Endothelial cell of umbilical vein (primary cell): ENCODE measurements around the gene TBC1D17. TPM values are rescaled to one million over a fixed set of nuclear protein-coding genes. Genes with fewer than 3 reads are reported as not detected.

Experiments
- BruUV-seq: library from RNA; stranded (reverse); fragments of 400-500 nt; replicated peaks from 2 replicates; lab custom pipeline; 2021; lab: Mats Ljungman, UMichigan
- CTCF ChIA-PET: fragments of 300-600, 350-600 bp; sonication (Branson Sonifier 250); formaldehyde crosslinking; loops from one replicate; lab custom pipeline; 2021; ENCODE audit warnings: antibody characterized with exemption, inconsistent platforms; lab: Charles Lee
- POLR2A ChIA-PET: fragments of 300-600, 350-600 bp; sonication (Branson Sonifier 250); formaldehyde crosslinking; loops from one replicate; lab custom pipeline; 2021; ENCODE audit warnings: antibody characterized with exemption, inconsistent platforms; lab: Charles Lee
- DNase-seq: peaks from one replicate; pipeline ENCODE4 v3.0.0-alpha.2; 2011; ENCODE audit warnings: low read depth, low spot score
- FAIRE-seq: peaks from 2 replicates; lab custom pipeline; 2011; peaks lifted over from hg19 to GRCh38; lab: Jason Lieb, UNC
- H2AFZ ChIP-seq: 2 replicates; pipeline ENCODE4 v1.6.0; 2012; ENCODE audit warnings: low read depth, low read length, control low read depth, inconsistent platforms
- H3K27ac ChIP-seq: 2 replicates; pipeline ENCODE4 v1.5.1; 2011; ENCODE audit warnings: low read depth, mild to moderate bottlenecking, control low read depth, low read length, moderate library complexity; ENCODE audit not compliant: insufficient read depth
- H3K27me3 ChIP-seq, 2 experiments: 2 replicates each; pipeline versions ENCODE4 v1.6.0 to v1.6.1; 2011; ENCODE audit warnings: low read length in 2 of 2, mixed read lengths in 1 of 2; ENCODE audit not compliant: control insufficient read depth in 2 of 2, insufficient read depth in 2 of 2
- H3K36me3 ChIP-seq, 2 experiments: 2 replicates in 1 of 2; 3 replicates in 1 of 2; pipeline ENCODE4 v1.5.1; 2011; ENCODE audit warnings: low read length in 2 of 2, mild to moderate bottlenecking in 1 of 2, moderate library complexity in 1 of 2; ENCODE audit not compliant: control insufficient read depth in 2 of 2, insufficient read depth in 2 of 2; ENCODE audit errors: extremely low read depth in 1 of 2
- H3K4me1 ChIP-seq: 3 replicates; pipeline ENCODE4 v1.5.1; 2011; ENCODE audit warnings: mild to moderate bottlenecking, low read length; ENCODE audit not compliant: control insufficient read depth, insufficient read depth; ENCODE audit errors: extremely low read depth
- H3K4me2 ChIP-seq: 2 replicates; pipeline ENCODE4 v1.6.1; 2011; ENCODE audit warnings: low read length, control low read depth, mixed read lengths; ENCODE audit not compliant: insufficient read depth
- H3K4me3 ChIP-seq, 3 experiments: fragments of 200-600 bp in 1 of 3; sonication (generic), shearing (Covaris generic) in 1 of 3; replicated peaks in 1 of 3; 2 replicates each; pipeline ENCODE4 v1.5.1; 2011 to 2016; ENCODE audit warnings: control low read depth in 3 of 3, low read length in 3 of 3, mild to moderate bottlenecking in 2 of 3, inconsistent platforms in 1 of 3, low read depth in 1 of 3, moderate library complexity in 1 of 3; ENCODE audit not compliant: insufficient read depth in 1 of 3
- H3K79me2 ChIP-seq: 2 replicates; pipeline ENCODE4 v1.6.0; 2012; ENCODE audit warnings: low read length, inconsistent platforms; ENCODE audit not compliant: control insufficient read depth, insufficient read depth
- H3K9ac ChIP-seq: replicated peaks from 2 replicates; pipeline ENCODE3; 2011; ENCODE audit warnings: low read length, control low read depth; ENCODE audit not compliant: insufficient read depth; ENCODE audit errors: extremely low read depth
- H3K9me1 ChIP-seq: replicated peaks from 3 replicates; pipeline ENCODE4 v1.6.0; 2011; ENCODE audit warnings: mild to moderate bottlenecking, low read length; ENCODE audit not compliant: control insufficient read depth, insufficient read depth; ENCODE audit errors: extremely low read depth
- H3K9me3 ChIP-seq: replicated peaks from 2 replicates; pipeline ENCODE4 v1.5.1; 2012; ENCODE audit warnings: low read length, inconsistent platforms; ENCODE audit not compliant: control insufficient read depth, insufficient read depth
- H4K20me1 ChIP-seq: replicated peaks from 2 replicates; pipeline ENCODE3; 2011; ENCODE audit warnings: mild to moderate bottlenecking, low read length; ENCODE audit not compliant: control insufficient read depth, insufficient read depth; ENCODE audit errors: extremely low read depth
- CTCF ChIP-seq, 2 donors: IDR thresholded peaks; 1 replicate in 1 of 2; 2 replicates in 1 of 2; pipeline ENCODE4 v1.5.1; 2011; ENCODE audit warnings: low read length in 2 of 2, mild to moderate bottlenecking in 2 of 2, moderate library complexity in 2 of 2, control low read depth in 1 of 2, inconsistent platforms in 1 of 2, low read depth in 1 of 2; ENCODE audit not compliant: insufficient read depth in 1 of 2; ENCODE audit errors: extremely low read depth in 1 of 2
- EZH2 ChIP-seq: IDR thresholded peaks from 2 replicates; pipeline ENCODE4 v1.6.1; 2012; ENCODE audit warnings: borderline replicate concordance, low read depth, mild to moderate bottlenecking, moderate library complexity, low read length, inconsistent platforms; ENCODE audit not compliant: severe bottlenecking
- FOS ChIP-seq: IDR thresholded peaks from 2 replicates; pipeline ENCODE4 v1.6.1; 2011; ENCODE audit warnings: mild to moderate bottlenecking, low read length, moderate library complexity, borderline replicate concordance; ENCODE audit not compliant: insufficient read depth
- GATA2 ChIP-seq: IDR thresholded peaks from 2 replicates; pipeline ENCODE4 v1.7.0; 2011; ENCODE audit warnings: low read depth, mild to moderate bottlenecking, moderate library complexity, mixed read lengths, low read length; ENCODE audit not compliant: insufficient read length, insufficient read depth
- JUN ChIP-seq: IDR thresholded peaks from 2 replicates; pipeline ENCODE4 v1.6.1; 2011; ENCODE audit warnings: borderline replicate concordance, low read depth; ENCODE audit not compliant: insufficient read length, insufficient read depth
- MAX ChIP-seq: IDR thresholded peaks from 2 replicates; pipeline ENCODE4 v1.6.1; 2011; ENCODE audit not compliant: insufficient read depth, insufficient read length
- MYC ChIP-seq: IDR thresholded peaks from one replicate; pipeline ENCODE4 v1.6.1; 2011; ENCODE audit warnings: mild to moderate bottlenecking, low read depth, low read length
- POLR2A ChIP-seq: IDR thresholded peaks from 2 replicates; pipeline ENCODE4 v1.6.1; 2012; ENCODE audit warnings: low read depth, mild to moderate bottlenecking, control low read depth, low read length
- POLR2AphosphoS5 ChIP-seq: IDR thresholded peaks from 2 replicates; pipeline ENCODE4 v1.6.1; 2012; ENCODE audit warnings: low read depth, mild to moderate bottlenecking, control low read depth, low read length, moderate library complexity; ENCODE audit not compliant: insufficient read depth
- dilution Hi-C: fragments of 300-500 bp; cut with MboI; formaldehyde crosslinking; loops from one replicate; pipeline ENCODE4 v1.15.0; 2019; ENCODE audit warnings: low sequenced_read_pairs; ENCODE audit not compliant: extremely low pct_ligation_motif_present
- intact Hi-C: fragments of 100-400 bp; cut with micrococcal nuclease; formaldehyde crosslinking; loops from one replicate; pipeline ENCODE4 v1.10.0; 2022
- polyA plus RNA-seq, 4 experiments: library from polyadenylated mRNA; depleted of rRNA in 3 of 4; stranded (reverse) in 3 of 4; unstranded in 1 of 4; fragments of >200 nt; gene quantifications; 2 replicates each; pipeline versions ENCODE4 v1.2.1 to v1.2.3, GENCODE V29; 2011 to 2012; ENCODE audit warnings: missing spikeins in 1 of 4
- total RNA-seq: library from RNA; stranded (reverse); gene quantifications from 2 replicates; pipeline ENCODE4 v1.2.3, GENCODE V29; 2021

TBC1D17 gene
- total and polyA plus RNA-seq, 2 donors (not counting 3 experiments of a cell fraction or from before 2014, with no cell fraction given) = 34.2 to 39.3 TPM

GRCh38 chr19:49894011-49894664 lies 16.6 kb downstream of the TBC1D17 start:
- TF ChIP-seq JUN (no peak), GATA2 (no peak), POLR2A (no peak), MAX (no peak), POLR2AphosphoS5 (no peak), EZH2 (no peak), MYC (no peak), FOS (no peak), CTCF (IDR thresholded peaks at IDR 0.05; ENCODE audit: extremely low read depth in 1 of 2, insufficient read depth in 1 of 2, low read depth in 1 of 2, low read length in 2 of 2) (no peak)
- Histone ChIP-seq H3K9me1 (no peaks in the 10 kb centered on the region), H3K79me2 (no peaks in the 10 kb centered on the region), H3K27me3 (no peaks in the 10 kb centered on the region), H3K9ac (no peak overlapping the region), H3K4me2 (no peak overlapping the region), H3K36me3 (no peaks in the 10 kb centered on the region), H4K20me1 (no peaks in the 10 kb centered on the region), H3K4me1 (peaks cover 16% of the 10 kb centered on the region), H3K9me3 (no peaks in the 10 kb centered on the region), H3K4me3 (no peak overlapping the region), H2AFZ (no peak overlapping the region), H3K27ac (no peak overlapping the region)
- BruUV-seq = no TSS peak
- POLR2A ChIA-PET = no interaction called here
- dilution Hi-C loops = no loop called here
- intact Hi-C loops = no loop called here
- FAIRE-seq (no peak), DNase-seq (no peak)
- CTCF ChIA-PET = interaction anchor here (0.6 kb wide), 1 partner anchor 34 kb away, joined by 3 read pairs; no protein-coding TSS in a partner anchor
